PC-3 (cell line): ENCODE data around the gene TANGO6. TPM values are rescaled to one million over a fixed set of nuclear protein-coding genes. Genes with fewer than 3 reads are reported as not detected.

Experiments used
- ATAC-seq: fragments of 200-7000 bp; cut with Tn5 transposase; 2 replicates; pipeline ENCODE4 v1.9.1; 2020; ENCODE audit warnings: mild to moderate bottlenecking, moderate library complexity
- BruUV-seq: library from RNA; stranded (reverse); fragments of 400-500 nt; replicated peaks from 2 replicates; lab custom pipeline; 2021; lab: Mats Ljungman, UMichigan
- CTCF ChIA-PET: fragments of 300-600 bp; sonication (Branson Sonifier 250); formaldehyde crosslinking; loops from one replicate; lab custom pipeline; 2022; ENCODE audit warnings: antibody characterized with exemption; lab: Charles Lee
- POLR2A ChIA-PET: fragments of 300-600 bp; sonication (Branson Sonifier 250); formaldehyde crosslinking; loops from one replicate; lab custom pipeline; 2022; ENCODE audit warnings: antibody characterized with exemption; ENCODE audit not compliant: unreplicated experiment; lab: Charles Lee
- DNase-seq: peaks from one replicate; pipeline ENCODE4 v3.0.0-alpha.2; 2015
- H2AFZ ChIP-seq: fragments of 300-600 bp; sonication (generic); 2 replicates; pipeline ENCODE4 v1.6.0; 2016; ENCODE audit warnings: antibody characterized with exemption, low read length
- H3F3A ChIP-seq: fragments of 300-600 bp; sonication (generic); one replicate; pipeline ENCODE4 v1.6.0; 2017; ENCODE audit warnings: antibody characterized with exemption, low read length, control low read depth, mild to moderate bottlenecking; ENCODE audit not compliant: unreplicated experiment
- H3K27ac ChIP-seq: fragments of 300-600 bp; sonication (generic); 2 replicates; pipeline ENCODE4 v1.5.1; 2016; ENCODE audit warnings: mild to moderate bottlenecking, low read length
- H3K27me3 ChIP-seq: fragments of 300-600 bp; sonication (generic); 2 replicates; pipeline ENCODE4 v1.6.1; 2016; ENCODE audit warnings: low read length, mixed read lengths
- H3K36me3 ChIP-seq: fragments of 300-600 bp; sonication (generic); 2 replicates; pipeline ENCODE4 v1.6.1; 2016; ENCODE audit warnings: low read depth, mixed run types, low read length, mixed read lengths
- H3K4me1 ChIP-seq: fragments of 300-600 bp; sonication (generic); 2 replicates; pipeline ENCODE4 v1.5.1; 2016; ENCODE audit warnings: low read length; ENCODE audit not compliant: insufficient read depth
- H3K4me2 ChIP-seq: fragments of 300-600 bp; sonication (generic); 2 replicates; pipeline ENCODE4 v1.6.0; 2016; ENCODE audit warnings: low read length
- H3K4me3 ChIP-seq: fragments of 300-600 bp; sonication (generic); 2 replicates; pipeline ENCODE4 v1.5.1; 2016; ENCODE audit warnings: mild to moderate bottlenecking, low read length, mixed read lengths
- H3K79me2 ChIP-seq: fragments of 300-600 bp; sonication (generic); 2 replicates; pipeline ENCODE4 v1.6.1; 2017; ENCODE audit warnings: low read length, mixed read lengths
- H3K9ac ChIP-seq: fragments of 300-600 bp; sonication (generic); 2 replicates; pipeline ENCODE4 v1.6.0; 2016; ENCODE audit warnings: mild to moderate bottlenecking, low read length
- H3K9me2 ChIP-seq: fragments of 300-600 bp; sonication (generic); replicated peaks from 2 replicates; pipeline ENCODE4 v1.6.1; 2016; ENCODE audit warnings: mixed run types, low read length, mixed read lengths
- H3K9me3 ChIP-seq: fragments of 300-600 bp; sonication (generic); 2 replicates; pipeline ENCODE4 v1.6.1; 2016; ENCODE audit warnings: low read length, mixed read lengths
- H4K20me1 ChIP-seq: fragments of 300-600 bp; sonication (generic); 2 replicates; pipeline ENCODE4 v1.6.1; 2016; ENCODE audit warnings: low read length, mixed read lengths
- CTCF ChIP-seq: fragments of 300-600 bp; sonication (generic); conservative IDR thresholded peaks from 2 replicates; pipeline ENCODE4 v1.5.1; 2017; ENCODE audit warnings: antibody characterized with exemption, low read depth, mild to moderate bottlenecking, low read length
- EZH2 ChIP-seq: fragments of 300-600 bp; sonication (generic); IDR thresholded peaks from one replicate; pipeline ENCODE4 v1.6.1; 2017; ENCODE audit warnings: antibody characterized with exemption, mild to moderate bottlenecking, low read length; ENCODE audit not compliant: unreplicated experiment
- EZH2phosphoT487 ChIP-seq: fragments of 300-600 bp; sonication (generic); IDR thresholded peaks from 2 replicates; pipeline ENCODE4 v1.6.1; 2018; ENCODE audit warnings: mild to moderate bottlenecking, antibody characterized with exemption, low read length, borderline replicate concordance
- intact Hi-C: fragments of 100-400 bp; cut with micrococcal nuclease; formaldehyde crosslinking; loops from 2 replicates; pipeline ENCODE4 v1.9.0; 2023
- total RNA-seq: library from RNA; depleted of rRNA; stranded (reverse); fragments of >200 nt; gene quantifications from 2 replicates; pipeline ENCODE4 v1.2.3, GENCODE V29; 2014

TANGO6 gene
- total RNA-seq, 1 experiment from 2014 or later, result 9.4 TPM

- no peaks in the 10 kb centered on the region for H3K9me2 ChIP-seq
- H4K20me1 ChIP-seq, result no peaks in the 10 kb centered on the region
- no peaks in the 10 kb centered on the region for H3K79me2 ChIP-seq
- H3K4me3 ChIP-seq, result no peak overlapping the region
- no peak overlapping the region for H2AFZ ChIP-seq
- H3F3A ChIP-seq, result peaks cover 10% of the 10 kb centered on the region
- H3K36me3 ChIP-seq, result 0 out of 2 replicates have a peak, but pooled peaks cover 2% of the 10 kb centered on the region
- no peaks in the 10 kb centered on the region for H3K9me3 ChIP-seq
- peak overlapping the region; percentile 91 for H3K27ac ChIP-seq
- ChIA-PET CTCF (no interaction called here), POLR2A (no interaction called here)
- no peak for DNase-seq
- no peak overlapping the region for H3K4me2 ChIP-seq
- no peaks in the 10 kb centered on the region for H3K27me3 ChIP-seq
- no TSS peak for BruUV-seq
- peaks cover 28% of the 10 kb centered on the region for H3K4me1 ChIP-seq
- intact Hi-C loops, result no loop called here
- H3K9ac ChIP-seq, result no peak overlapping the region
- TF ChIP-seq EZH2, result no peak
- no peak for TF ChIP-seq EZH2phosphoT487
- TF ChIP-seq CTCF, result no peak
- ATAC-seq, result no peak
Observed at GRCh38 chr16:69078073-69078472, 234.7 kb downstream of the TANGO6 start.

GRCh38 chr16:69079697-69080096, 236.4 kb downstream of the TANGO6 start:
- ChIA-PET CTCF (no interaction called here), POLR2A (no interaction called here)
- no peak for TF ChIP-seq CTCF
- no peak for TF ChIP-seq EZH2phosphoT487
- H2AFZ ChIP-seq, result no peak overlapping the region
- H3K9me3 ChIP-seq, result no peaks in the 10 kb centered on the region
- H3K36me3 ChIP-seq, result 0 out of 2 replicates have a peak, but pooled peaks cover 2% of the 10 kb centered on the region
- intact Hi-C loops, result no loop called here
- H3K9ac ChIP-seq, result no peak overlapping the region
- no peak overlapping the region for H3K4me2 ChIP-seq
- H3K27ac ChIP-seq, result no peak overlapping the region
- H3K79me2 ChIP-seq, result no peaks in the 10 kb centered on the region
- DNase-seq (no peak), ATAC-seq (no peak)
- peaks cover 14% of the 10 kb centered on the region for H3K4me1 ChIP-seq
- H3K27me3 ChIP-seq, result no peaks in the 10 kb centered on the region
- H3K9me2 ChIP-seq, result no peaks in the 10 kb centered on the region
- no peak overlapping the region for H3K4me3 ChIP-seq
- no peaks in the 10 kb centered on the region for H4K20me1 ChIP-seq
- H3F3A ChIP-seq, result peaks cover 5% of the 10 kb centered on the region
- no TSS peak for BruUV-seq

GRCh38 chr16:69083306-69083941, 240.1 kb downstream of the TANGO6 start:
- intact Hi-C loops, result no loop called here
- H3K27me3 ChIP-seq, result no peaks in the 10 kb centered on the region
- H3K4me2 ChIP-seq, result no peak overlapping the region
- no peak for DNase-seq
- H3K4me3 ChIP-seq, result no peak overlapping the region
- ATAC-seq, result no peak
- H3K79me2 ChIP-seq, result no peaks in the 10 kb centered on the region
- H3K9me2 ChIP-seq, result no peaks in the 10 kb centered on the region
- BruUV-seq, result no TSS peak
- ChIA-PET CTCF (no interaction called here), POLR2A (no interaction called here)
- H4K20me1 ChIP-seq, result no peaks in the 10 kb centered on the region
- H3K9me3 ChIP-seq, result no peaks in the 10 kb centered on the region
- H3K4me1 ChIP-seq, result no peaks in the 10 kb centered on the region
- no peak overlapping the region for H2AFZ ChIP-seq
- no peaks in the 10 kb centered on the region for H3K36me3 ChIP-seq
- no peak overlapping the region for H3K27ac ChIP-seq
- H3K9ac ChIP-seq, result no peak overlapping the region
- no peaks in the 10 kb centered on the region for H3F3A ChIP-seq
- TF ChIP-seq EZH2phosphoT487 (no peak), CTCF (0 out of 2 replicates have a peak, but pooled peaks have one; percentile 23)
